Activated gamma-delta T cell (primary cell): Measurements from ENCODE around the gene FCN3.
"Not testable (repeated sequence)": the region's sequence is repeated elsewhere in the genome, so short reads cannot be mapped to it uniquely, and the experiment has no call there.

Experiments used
- DNase-seq: peaks from one replicate; lab custom pipeline; 2025; lab: John Stamatoyannopoulos, UW

Gene FCN3

GRCh38 chr1:27399251-27400025, 24.8 kb upstream of the FCN3 start:
- no peak for DNase-seq

- no peak for DNase-seq
These were observed 24.0 kb upstream of the FCN3 start for GRCh38 chr1:27398405-27399149.

GRCh38 chr1:27397749-27398148, 23.1 kb upstream of the FCN3 start:
- DNase-seq: no peak

GRCh38 chr1:27397110-27397509, 22.5 kb upstream of the FCN3 start:
- no peak for DNase-seq

- DNase-seq: peak; percentile 40
These were observed 21.0 kb upstream of the FCN3 start for GRCh38 chr1:27395441-27396195.

GRCh38 chr1:27394925-27395324, 20.3 kb upstream of the FCN3 start:
- no peak for DNase-seq

- no peak for DNase-seq
These were observed 19.6 kb upstream of the FCN3 start for GRCh38 chr1:27394282-27394658.

GRCh38 chr1:27393641-27394281, 19.1 kb upstream of the FCN3 start:
- no peak for DNase-seq

GRCh38 chr1:27392778-27393635, 18.4 kb upstream of the FCN3 start:
- DNase-seq: no peak

GRCh38 chr1:27392096-27392777, 17.6 kb upstream of the FCN3 start, which contains the start of gene GPR3:
GPR3 (plus strand) TSS chr1:27392622; CDS start chr1:27393799, 1,177 bp downstream.
- peak; percentile 90 for DNase-seq

GRCh38 chr1:27391511-27392095, 17.0 kb upstream of the FCN3 start:
- DNase-seq: no peak

GRCh38 chr1:27388337-27389005, 13.8 kb upstream of the FCN3 start:
- DNase-seq: no peak

GRCh38 chr1:27384797-27385196, 10.2 kb upstream of the FCN3 start:
- not testable (repeated sequence) for DNase-seq

- no peak for DNase-seq
These were observed 9.0 kb upstream of the FCN3 start for GRCh38 chr1:27383661-27384060.

- DNase-seq: peak; percentile 24
These were observed 8.5 kb upstream of the FCN3 start, which contains the start of gene CD164L2 for GRCh38 chr1:27383039-27383605. CD164L2 (minus strand) TSS chr1:27383333; CDS start chr1:27383239, 94 bp downstream.

GRCh38 chr1:27381969-27382762, 7.5 kb upstream of the FCN3 start:
- DNase-seq: no peak

- no peak for DNase-seq
These were observed 6.4 kb upstream of the FCN3 start for GRCh38 chr1:27380766-27381733.
